Astrocyte of the hippocampus (primary cell): ENCODE results near the gene ZNF775.
A peak's percentile ranks its signal among the peaks of the same experiment; 100 is the strongest.

Source experiments
- DNase-seq: peaks from one replicate; pipeline ENCODE4 v3.0.0; 2011; ENCODE audit warnings: low read depth, low spot score

ZNF775 gene

DNA sequence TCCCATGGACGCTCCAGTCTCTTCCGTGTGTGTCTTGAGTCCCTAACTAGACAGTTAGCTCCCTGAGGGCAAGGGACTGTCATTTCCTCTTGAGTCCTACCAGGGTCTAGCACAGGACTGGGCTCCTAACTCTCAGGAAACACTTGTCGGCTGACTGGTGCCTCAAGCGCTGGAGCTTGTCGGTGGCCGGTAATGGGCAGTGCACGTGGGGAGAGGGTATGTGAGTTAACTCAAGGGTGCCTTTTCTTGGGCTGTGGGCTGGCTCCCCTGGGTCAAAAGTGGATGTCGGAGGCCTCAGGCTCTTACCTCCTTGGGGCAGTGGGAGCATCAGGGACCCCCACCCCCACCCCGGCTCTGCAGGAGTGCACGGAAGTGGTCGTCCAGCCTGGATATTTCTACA is 32.9 kb downstream of the ZNF775 start:
- DNase-seq = no peak

DNA sequence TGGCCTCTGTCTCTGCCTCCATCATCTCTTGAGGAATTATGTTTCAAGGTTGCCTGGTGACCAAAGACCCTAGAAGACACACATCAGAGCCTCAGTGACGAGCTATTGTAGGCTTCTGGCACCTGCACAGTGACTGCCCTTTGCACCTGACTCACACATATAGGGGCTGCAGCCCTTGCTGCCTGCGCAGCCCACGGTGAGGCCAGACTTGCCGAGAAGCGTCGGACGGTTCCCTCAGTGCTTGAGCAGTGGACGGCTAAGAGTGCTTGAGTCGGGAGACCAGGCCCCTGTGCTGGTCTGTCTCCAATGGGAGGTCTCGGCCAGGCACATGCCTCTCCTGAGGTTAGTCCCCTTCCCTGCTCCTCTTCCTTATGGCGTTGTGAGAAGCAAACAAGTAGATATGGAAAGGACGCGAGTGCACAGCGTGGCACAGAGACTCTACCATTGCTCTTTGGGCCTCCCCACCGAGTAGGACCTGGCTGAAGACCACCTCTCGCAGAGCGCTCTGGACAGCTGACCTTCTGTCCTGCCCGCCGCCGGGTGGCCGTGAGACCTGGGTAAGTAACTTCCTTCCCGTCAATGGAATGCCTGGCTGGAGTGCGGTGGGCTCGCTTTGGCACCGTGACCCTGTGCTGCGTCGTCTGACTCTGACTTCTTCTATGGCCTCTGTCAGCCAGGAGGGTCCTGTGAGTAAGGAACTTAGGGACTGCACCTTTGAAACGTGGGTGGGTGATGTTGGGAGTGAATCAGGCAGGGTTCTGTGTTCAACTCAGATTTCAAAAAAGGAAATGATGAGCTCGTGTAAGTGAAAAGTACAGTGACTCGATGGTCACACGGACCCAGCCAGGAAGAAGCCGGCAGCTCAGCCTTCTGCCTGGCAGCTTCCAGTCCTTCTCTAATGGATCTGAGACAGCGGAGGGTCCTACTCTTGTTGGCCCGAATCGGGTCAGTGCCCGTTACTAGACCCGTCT is 33.7 kb downstream of the ZNF775 start:
- DNase-seq = no peak

DNA sequence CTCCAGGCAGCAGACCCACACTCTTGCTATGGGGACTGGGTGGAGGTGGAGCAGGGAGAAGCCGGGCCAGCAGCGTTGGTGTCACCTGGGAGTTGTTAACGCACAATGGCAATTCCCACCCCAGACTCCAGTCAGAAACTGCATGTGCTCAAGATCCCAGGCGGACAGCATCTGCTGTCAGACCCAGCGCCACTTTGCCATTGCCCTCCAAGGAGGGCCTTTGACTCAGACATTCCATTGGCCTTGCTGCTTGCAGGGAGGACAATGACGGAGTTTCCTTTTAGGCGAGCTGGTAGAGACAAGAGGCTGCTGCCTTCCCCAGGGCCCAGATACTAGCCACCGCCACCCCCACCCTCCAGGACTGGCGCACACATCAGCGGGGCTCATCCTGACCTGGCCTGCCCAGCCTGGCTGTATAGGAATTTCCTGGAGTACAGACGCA is 34.5 kb downstream of the ZNF775 start:
- peak; percentile 62 for DNase-seq

DNA sequence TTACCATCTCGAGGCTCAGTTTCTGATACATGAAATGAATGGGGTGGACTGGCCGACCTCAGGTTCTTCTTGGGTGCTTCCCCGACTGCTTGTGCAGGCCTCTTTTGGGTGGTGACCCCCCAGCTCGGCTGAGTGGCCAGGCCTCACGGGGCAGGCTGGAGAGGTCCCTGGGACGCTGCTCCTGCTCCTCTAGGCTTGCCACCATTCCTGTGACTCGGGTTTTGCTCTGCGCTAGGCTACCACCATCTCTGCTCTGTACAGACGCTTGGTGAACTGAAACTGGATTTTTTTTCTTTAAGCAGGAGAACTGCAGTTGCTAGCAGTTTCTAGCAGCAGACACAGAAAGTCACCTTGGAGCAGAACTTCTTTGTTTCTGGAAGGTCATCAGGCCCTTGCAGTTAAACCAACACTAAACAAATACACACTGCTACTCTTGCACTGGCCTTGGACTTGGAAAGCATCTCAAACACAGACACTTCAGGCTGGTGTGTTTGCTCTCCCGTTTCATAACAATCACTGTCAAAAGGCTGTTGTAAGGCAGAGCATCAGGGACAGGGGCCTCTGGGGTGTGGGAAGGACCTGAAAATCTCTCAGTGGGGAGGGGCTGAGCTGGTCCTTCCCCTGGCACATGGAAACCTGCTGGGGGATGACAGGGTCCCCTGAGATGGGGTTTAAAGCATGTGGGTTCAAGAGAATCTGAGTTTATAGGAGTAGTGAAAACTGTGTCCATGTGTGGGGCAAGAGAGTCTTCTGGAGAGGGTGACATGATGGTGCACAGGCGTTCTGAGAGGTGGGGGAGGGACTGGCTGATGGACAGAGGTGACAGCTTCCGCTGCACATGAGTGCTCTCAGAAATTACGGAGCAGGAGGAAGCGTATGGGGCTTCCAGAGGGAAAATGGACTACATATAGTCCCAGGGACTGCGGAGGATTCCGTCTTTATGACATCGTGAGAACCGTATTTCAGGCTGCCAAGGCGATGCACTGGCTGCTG is 36.3 kb downstream of the ZNF775 start:
- DNase-seq = no peak

DNA sequence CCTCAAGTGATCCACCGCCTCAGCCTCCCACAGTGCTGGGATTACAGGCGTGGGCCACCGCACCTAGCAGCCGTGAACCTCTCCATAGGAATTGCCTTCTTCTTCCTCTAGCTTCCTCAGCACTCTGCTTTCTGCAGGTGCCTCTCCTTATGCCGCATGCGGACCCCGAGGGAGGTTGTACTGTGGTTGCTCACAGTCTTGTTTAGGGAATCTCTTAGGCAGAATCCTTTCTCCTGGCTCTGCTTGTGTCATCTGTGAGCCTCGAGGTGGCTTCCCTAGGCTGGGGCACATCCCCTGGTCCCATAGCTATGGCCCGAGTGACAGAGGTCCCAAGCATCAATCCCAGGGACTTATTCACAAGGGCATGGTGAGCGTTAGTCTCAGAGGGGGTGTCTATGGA is 38.1 kb downstream of the ZNF775 start:
- no peak for DNase-seq

DNA sequence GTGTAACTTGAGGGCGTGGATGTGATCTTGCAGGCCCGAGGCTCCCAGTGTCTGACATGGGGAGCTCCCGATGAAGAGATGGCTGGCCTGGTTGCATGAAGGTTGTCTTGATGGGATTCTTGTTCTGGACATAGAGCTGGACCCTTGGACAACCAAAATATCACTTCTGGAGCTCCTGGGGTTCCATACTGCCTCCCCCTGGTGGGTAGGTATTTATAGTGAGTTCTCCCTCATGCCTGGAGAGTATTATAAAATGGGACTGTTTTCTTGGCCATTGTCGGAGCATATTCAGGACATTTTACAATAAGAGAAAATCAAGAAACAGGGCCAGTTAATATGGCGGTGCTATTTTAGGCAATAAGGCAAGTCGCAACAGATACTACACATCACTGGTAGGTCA is 38.7 kb downstream of the ZNF775 start:
- no peak for DNase-seq

DNA sequence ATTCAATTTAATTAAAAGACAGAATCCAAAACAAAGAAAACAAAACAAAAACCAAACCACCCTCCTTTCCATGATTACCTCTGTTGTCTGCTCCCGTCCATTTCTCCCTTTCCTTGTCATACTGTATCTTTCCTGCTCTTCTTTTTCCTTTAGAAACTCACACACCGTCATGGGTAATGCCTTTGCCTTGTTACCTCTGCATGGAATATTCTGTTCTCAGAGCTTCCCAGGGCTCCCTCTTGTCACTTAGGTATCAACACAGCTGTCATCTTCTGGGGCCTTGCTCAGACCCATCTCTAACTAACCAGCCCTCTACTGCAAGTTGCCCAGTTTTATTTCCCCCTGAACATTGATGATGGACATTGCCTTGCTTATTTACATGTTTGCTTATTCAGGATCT is 41.1 kb downstream of the ZNF775 start:
- no peak for DNase-seq

DNA sequence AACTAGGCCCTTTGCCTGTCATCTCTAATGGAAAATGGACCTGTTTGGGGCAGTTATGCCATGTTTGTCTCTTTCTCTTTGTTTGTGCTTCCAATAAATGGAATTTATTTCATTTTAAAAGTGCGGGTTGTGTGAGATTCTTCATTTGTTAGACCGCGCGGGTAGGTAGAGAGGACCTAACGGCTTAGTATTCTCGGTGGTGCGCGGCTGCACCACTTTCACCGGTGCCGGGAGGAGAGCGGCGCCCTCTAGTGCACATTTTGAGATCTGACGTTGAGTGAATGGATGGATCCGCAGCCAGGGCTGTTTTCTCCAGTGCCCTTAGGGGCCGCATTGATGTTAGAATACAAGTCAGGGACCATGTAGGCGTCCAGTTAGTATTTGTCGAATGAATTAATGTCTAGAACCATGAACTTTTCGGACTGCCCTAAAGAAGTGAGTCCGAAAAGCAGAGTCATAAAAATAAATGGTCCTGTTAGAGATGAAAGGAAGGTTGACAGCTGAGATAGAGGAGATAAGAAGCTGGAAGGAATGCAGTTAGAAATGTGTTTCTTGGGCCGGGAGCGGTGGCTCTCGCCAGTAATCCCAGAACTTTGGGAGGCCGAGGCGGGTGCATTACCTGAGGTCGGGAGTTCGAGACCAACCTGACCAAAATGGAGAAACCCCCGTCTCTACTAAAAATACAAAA is 42.0 kb downstream of the ZNF775 start:
- peak; percentile 92 for DNase-seq

DNA sequence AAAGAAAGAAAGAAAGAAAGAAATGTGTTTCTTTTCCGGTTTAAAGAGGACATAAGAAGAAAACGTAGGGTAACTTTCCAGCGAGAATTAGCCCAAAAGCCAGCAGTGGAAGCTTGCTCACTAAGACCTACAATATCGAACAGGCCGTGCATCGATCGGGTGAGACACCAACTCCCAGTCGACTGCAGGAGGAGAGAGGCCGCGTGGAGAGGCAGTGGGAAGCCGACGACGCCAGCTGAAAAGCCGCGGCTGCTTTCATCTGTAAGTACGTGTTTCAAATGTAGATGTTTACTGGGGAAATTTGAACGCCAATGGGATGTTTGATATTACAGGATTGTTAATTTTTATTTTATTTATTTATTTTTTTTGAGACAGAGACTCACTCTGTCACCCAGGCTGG is 42.7 kb downstream of the ZNF775 start:
- no peak for DNase-seq

DNA sequence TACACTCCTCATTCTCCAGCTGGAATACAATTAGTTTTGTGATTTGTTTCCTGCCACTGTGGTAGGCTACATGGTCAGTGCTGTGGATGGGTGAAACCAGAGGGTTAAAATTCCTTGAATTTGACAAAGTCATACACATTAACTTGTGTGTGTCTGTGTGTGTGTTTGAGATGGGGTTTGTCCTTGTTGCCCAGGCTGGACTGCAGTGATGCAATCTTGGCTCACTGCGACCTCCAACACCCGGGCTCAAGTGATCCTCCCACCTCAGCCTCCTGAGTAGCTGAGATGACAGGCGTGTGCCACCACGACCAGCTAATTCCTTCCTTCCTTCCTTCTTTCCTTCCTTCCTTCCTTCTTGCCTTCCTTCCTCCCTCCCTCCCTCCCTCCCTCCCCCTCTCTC is 46.5 kb downstream of the ZNF775 start:
- DNase-seq = no peak

DNA sequence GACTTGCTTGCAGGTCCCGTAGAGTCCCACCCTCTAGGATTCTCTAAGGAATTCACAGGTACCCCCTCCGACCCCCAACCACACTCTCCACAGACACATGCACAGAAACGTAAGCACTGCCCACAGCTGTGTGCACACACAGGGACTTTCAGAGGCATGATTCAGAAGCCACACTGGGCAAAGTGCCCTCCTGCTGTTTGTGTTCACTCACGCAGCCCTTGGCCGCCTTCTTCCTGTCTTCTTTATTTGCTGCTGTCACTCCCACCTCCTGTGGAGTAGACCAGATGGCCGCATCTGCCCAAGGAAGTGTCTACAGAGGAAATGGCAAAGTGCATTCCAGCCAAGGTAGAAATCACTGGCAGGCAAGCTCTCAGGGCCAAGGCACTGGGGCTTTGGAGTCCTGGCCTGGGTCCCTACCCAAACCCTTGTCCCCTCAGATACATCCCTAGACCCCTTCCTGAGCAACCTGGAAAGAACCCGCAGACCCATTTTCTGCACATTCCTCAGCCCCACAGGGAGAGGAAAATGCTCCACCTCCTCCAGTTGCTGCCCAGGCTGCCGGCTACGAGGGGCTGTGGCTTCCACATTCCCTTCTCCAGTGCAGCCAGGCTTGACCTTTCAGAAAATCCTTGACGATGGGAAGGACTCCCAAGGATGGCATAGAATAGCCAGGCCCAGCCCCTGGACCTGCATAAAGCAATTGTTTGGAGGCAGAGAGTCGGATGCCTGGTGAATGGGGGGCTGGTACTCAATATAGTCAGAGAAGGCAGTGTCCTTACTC is 49.7 kb downstream of the ZNF775 start:
- peak; percentile 89 for DNase-seq

DNA sequence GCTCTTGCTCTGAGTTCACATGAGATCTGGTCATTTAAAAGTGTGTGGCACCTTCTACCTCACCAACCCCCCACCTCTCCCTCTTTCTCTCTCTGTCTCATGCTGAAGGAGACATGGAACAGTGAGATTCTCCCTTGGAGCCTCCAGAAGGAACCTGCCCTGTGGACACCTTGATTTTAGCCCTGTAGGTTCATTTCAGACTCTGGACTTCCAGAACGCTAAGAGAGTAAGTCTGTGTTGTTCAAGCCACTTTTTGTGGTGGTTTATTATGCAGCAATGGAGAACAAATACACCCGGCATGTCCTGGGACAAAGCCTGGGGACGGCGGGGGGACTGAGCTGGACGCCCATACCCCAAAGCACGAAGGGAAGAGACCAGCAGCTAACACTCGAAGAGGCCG is 50.6 kb downstream of the ZNF775 start:
- DNase-seq = no peak

DNA sequence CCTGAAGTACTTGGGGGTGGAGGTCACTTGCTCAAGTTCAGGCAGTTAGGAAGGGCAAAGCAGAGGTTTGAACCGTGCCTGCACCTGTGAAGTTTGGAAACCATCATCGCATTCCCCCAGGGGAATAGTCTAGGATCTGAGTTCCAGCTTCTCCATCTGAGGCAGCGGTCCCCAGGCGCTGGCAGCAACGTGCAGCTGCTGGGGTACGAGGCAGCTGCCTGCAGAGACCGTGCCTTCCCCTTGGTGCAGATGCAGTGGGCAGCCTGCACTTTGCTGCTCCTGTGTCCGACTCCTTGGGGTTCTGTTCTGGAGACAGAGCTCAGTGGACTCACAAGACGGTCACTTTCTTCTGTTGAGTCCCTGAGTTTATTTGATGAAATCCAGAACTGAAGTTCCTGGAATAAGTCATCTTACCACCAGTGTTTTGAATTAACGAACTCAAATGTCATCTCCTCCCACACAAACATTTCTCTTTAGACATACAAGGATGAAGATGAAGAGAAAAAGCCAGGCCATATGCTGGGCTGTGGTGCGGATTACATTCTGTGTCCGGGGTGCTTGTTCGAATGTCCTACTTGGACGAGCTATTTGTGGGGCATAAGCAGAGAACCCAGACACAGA is 51.4 kb downstream of the ZNF775 start:
- no peak for DNase-seq

DNA sequence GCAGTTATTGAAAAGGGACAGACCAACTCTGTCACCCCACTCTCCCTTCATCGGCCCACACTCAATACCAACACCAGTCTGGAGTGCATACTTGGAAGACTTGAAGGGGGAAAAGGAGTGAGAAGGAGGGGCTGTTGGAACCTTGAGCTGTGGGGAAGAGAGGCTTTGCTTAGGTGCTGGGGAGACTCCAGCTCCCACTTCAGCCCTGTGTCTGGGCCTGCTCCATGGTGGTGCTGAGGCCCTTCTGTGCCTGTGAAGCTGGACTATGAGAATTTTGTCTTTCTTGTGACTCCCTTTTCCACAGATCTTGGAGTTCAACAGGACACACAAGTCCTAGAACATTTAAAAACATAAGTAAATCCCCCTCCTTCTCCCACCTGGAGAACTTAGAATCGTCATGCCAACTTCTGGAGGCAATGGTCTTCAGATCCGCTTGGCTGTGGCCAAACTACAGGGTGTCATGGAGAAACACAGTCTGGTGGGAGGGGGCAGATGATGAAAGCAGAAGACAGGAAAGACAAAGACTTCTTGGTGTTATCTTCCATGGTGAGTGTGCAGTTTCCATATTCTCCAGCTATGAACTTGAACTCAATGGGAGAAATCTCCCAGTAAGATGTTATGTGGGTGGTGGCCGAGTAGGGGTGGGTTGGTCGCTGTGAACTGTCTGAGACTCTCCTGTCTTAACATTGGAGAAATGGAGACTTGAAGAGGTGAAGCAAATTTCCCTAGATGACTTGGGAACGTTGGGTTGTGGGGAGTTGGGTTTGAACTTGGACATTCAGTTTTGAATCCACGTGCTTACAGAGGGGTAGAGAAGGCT is 52.9 kb downstream of the ZNF775 start:
- DNase-seq = no peak

DNA sequence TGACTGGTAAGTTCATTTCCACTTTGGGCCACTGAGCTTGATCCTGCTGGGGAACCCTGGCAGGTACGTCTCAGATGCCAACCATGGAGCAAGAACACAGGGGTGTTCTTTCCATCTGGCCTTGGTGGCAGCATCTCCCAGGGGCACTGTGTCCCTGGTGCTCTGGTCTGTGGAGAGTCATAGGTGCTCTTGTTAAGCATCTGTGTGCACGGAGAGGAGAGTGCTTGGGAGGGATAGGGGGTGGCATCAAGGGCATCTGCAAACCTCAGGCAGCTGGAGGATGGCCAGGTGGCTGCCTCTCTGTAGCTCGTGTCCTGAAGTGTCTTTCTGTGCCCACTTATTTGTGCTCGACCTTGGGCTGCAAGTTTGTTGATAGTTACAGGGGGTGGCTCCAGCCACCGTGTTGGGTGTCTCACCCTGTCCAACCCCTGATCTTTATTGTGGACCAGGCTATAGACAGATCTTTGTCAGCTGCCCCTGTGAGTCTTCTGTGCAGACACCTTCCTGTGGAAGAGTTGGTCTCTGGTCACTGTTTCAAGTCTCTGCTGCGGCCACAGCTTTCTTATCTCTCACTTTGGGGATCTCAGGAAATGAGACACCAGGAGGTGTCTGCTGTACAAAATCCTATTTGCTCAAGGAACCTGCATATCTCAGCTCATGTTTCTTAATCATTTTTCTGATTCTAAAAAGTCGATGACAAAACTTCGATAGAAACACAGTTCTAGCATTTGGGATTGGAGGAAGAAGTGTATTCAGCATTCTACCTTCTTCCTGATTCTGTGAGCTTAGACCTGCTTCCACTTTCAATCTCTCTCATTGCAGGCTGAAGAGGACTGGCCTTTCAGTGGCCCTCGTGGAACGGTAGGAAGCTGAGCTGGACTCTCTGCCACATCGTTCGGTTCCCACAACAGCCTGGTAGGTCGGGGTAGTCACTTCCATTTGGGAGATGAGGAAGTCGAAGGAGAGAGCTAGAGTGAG is 54.1 kb downstream of the ZNF775 start:
- no peak for DNase-seq

DNA sequence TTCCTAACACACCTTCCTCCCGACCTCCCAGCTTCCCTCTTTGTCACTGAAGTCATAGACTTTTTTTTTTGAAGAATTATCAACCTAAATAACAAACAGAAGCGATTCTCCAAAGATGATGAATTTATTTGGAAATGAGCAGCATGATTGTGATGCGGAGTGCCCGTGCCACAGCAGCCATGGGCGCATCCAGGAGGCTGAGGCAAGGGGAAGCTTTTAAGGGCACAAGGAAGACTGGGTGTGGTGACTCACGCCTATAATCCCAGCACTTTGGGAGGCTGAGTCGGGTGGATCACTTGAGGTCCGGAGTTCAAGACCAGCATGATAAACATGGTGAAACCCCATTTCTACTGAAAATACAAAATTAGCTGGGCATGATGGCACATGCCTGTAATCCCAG is 55.1 kb downstream of the ZNF775 start:
- DNase-seq = no peak

DNA sequence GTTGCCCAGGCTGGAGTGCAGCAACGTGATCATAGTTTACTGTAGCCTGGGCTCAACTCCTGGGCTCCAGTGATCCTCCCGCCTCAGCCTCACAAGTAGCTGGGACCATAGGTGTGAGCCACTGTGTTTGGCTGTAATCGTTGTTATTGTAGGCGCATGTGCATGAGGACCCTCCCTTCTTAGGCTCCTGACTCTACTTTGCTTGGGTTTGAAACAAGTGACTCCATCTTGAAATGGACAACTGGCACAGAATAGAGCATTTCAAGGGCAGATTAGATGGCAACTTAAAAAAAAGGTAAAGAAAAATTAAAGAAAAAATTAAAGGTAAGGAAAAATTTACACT is 55.9 kb downstream of the ZNF775 start:
- DNase-seq = no peak

DNA sequence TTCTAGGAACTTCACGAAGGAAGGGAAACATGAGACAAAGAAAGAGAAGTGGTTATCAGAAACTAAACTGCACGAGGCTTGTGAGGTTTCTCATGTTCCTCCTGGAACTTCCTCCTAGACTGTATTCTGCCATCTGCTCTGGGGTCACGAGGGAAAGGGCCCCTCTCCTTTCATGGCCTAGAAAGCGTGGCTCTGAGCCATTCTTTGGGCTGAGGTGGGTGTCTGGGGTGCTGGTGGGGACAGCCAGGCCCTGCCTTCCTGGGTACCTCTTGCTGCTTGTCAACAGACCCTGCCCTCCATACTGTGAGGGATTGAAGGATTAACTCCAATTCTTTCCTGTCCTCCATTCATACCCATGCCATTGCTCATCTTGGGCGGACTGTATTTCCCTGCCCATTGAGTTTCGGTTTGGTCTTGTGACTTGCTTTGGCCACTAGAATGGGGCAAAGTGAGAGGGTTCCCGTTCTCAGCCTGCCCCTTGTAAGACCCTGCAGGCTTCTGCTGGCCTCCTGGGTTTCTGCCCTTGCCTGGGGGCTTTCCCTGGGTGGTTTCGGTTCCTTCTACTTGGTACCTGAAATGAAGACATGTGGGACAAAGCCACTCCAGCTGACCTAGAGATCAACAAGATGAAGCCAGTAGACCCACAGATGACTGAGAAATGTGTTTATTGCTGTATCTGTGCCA is 56.4 kb downstream of the ZNF775 start:
- no peak for DNase-seq
